Measurements from ENCODE around the gene GAPDH.
A peak's percentile ranks its signal among the peaks of the same experiment; 100 is the strongest.

Gene GAPDH

DNA sequence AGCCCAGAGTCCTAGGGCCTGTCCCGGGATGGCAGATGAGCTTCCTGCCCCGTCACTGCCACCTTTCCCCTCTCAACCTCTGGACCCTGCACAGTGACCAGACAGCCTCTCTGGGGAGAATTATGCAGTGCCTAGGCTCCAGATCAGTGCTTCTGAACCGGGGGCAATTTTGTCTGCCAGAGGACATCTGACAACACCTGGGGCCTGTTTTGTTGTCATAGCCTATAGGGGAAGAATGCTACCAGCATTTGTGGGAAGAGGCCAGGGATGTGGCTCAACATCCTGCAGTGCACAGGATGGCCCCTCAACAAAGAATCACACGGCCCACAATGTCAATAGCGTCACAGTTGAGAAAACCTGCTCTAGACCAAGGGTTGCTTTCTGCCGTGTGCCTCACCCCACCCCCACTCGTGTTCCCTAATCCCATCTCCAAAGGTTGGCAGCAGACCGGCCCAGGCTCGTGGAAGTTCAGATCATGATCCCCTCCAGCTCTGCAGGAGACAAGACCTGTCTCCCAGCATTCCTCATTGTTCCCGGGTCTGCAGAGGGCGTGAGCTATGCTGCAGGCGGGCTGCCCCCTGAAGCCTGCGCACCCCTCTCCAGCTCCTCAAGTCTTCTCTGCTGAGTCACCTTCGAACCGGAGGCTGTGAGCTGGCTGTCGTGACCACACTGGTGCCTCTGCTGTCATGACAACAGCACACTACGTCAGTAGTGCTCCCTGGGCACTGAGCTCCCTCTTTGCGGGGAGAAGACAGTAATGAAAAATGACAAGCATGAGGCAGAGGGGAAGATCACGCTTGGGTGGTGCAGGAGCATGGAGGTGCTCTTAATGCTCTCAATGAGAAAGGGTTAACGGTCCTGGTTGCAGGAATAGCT lies 2.0 kb upstream of the GAPDH start (continued):
- TF ChIP-seq, protein P1, sequence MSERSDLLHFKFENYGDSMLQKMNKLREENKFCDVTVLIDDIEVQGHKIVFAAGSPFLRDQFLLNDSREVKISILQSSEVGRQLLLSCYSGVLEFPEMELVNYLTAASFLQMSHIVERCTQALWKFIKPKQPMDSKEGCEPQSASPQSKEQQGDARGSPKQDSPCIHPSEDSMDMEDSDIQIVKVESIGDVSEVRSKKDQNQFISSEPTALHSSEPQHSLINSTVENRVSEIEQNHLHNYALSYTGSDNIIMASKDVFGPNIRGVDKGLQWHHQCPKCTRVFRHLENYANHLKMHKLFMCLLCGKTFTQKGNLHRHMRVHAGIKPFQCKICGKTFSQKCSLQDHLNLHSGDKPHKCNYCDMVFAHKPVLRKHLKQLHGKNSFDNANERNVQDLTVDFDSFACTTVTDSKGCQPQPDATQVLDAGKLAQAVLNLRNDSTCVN (tag by site-specific recombination; optimal IDR thresholded peaks at IDR 0.05): peak; percentile 27
- TF ChIP-seq ZNF555 (tag by site-specific recombination; conservative IDR thresholded peaks at IDR 0.05): no peak
- TF ChIP-seq ZNF558 (tag by site-specific recombination; IDR thresholded peaks at IDR 0.05): no peak
- TF ChIP-seq, protein P2, sequence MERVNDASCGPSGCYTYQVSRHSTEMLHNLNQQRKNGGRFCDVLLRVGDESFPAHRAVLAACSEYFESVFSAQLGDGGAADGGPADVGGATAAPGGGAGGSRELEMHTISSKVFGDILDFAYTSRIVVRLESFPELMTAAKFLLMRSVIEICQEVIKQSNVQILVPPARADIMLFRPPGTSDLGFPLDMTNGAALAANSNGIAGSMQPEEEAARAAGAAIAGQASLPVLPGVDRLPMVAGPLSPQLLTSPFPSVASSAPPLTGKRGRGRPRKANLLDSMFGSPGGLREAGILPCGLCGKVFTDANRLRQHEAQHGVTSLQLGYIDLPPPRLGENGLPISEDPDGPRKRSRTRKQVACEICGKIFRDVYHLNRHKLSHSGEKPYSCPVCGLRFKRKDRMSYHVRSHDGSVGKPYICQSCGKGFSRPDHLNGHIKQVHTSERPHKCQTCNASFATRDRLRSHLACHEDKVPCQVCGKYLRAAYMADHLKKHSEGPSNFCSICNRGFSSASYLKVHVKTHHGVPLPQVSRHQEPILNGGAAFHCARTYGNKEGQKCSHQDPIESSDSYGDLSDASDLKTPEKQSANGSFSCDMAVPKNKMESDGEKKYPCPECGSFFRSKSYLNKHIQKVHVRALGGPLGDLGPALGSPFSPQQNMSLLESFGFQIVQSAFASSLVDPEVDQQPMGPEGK (tag by site-specific recombination; IDR thresholded peaks at IDR 0.05): peak; percentile 82
- TF ChIP-seq ZNF184 (tag by site-specific recombination; IDR thresholded peaks at IDR 0.05): no peak
- TF ChIP-seq GLIS2 (tag by site-specific recombination; IDR thresholded peaks at IDR 0.05): peak; percentile 95
- TF ChIP-seq, protein P3, sequence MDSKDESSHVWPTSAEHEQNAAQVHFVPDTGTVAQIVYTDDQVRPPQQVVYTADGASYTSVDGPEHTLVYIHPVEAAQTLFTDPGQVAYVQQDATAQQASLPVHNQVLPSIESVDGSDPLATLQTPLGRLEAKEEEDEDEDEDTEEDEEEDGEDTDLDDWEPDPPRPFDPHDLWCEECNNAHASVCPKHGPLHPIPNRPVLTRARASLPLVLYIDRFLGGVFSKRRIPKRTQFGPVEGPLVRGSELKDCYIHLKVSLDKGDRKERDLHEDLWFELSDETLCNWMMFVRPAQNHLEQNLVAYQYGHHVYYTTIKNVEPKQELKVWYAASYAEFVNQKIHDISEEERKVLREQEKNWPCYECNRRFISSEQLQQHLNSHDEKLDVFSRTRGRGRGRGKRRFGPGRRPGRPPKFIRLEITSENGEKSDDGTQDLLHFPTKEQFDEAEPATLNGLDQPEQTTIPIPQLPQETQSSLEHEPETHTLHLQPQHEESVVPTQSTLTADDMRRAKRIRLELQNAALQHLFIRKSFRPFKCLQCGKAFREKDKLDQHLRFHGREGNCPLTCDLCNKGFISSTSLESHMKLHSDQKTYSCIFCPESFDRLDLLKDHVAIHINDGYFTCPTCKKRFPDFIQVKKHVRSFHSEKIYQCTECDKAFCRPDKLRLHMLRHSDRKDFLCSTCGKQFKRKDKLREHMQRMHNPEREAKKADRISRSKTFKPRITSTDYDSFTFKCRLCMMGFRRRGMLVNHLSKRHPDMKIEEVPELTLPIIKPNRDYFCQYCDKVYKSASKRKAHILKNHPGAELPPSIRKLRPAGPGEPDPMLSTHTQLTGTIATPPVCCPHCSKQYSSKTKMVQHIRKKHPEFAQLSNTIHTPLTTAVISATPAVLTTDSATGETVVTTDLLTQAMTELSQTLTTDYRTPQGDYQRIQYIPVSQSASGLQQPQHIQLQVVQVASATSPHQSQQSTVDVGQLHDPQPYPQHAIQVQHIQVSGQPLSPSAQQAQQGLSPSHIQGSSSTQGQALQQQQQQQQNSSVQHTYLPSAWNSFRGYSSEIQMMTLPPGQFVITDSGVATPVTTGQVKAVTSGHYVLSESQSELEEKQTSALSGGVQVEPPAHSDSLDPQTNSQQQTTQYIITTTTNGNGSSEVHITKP (tag by site-specific recombination; IDR thresholded peaks at IDR 0.05): peak; percentile 84
- peak; percentile 81 for TF ChIP-seq ZEB2 (tag by site-specific recombination; IDR thresholded peaks at IDR 0.05)
- no peak; the same call in none of the 2 replicates for TF ChIP-seq ZFP37 (tag by site-specific recombination; IDR thresholded peaks at IDR 0.05)
- TF ChIP-seq, protein P4, sequence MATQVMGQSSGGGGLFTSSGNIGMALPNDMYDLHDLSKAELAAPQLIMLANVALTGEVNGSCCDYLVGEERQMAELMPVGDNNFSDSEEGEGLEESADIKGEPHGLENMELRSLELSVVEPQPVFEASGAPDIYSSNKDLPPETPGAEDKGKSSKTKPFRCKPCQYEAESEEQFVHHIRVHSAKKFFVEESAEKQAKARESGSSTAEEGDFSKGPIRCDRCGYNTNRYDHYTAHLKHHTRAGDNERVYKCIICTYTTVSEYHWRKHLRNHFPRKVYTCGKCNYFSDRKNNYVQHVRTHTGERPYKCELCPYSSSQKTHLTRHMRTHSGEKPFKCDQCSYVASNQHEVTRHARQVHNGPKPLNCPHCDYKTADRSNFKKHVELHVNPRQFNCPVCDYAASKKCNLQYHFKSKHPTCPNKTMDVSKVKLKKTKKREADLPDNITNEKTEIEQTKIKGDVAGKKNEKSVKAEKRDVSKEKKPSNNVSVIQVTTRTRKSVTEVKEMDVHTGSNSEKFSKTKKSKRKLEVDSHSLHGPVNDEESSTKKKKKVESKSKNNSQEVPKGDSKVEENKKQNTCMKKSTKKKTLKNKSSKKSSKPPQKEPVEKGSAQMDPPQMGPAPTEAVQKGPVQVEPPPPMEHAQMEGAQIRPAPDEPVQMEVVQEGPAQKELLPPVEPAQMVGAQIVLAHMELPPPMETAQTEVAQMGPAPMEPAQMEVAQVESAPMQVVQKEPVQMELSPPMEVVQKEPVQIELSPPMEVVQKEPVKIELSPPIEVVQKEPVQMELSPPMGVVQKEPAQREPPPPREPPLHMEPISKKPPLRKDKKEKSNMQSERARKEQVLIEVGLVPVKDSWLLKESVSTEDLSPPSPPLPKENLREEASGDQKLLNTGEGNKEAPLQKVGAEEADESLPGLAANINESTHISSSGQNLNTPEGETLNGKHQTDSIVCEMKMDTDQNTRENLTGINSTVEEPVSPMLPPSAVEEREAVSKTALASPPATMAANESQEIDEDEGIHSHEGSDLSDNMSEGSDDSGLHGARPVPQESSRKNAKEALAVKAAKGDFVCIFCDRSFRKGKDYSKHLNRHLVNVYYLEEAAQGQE (tag by site-specific recombination; IDR thresholded peaks at IDR 0.05): no peak
- TF ChIP-seq SP7 (tag by site-specific recombination; IDR thresholded peaks at IDR 0.05): peak; percentile 77
- no peak for TF ChIP-seq BCL11A (tag by site-specific recombination; IDR thresholded peaks at IDR 0.05; ENCODE audit: low read depth)
- TF ChIP-seq KLF8 (tag by site-specific recombination; IDR thresholded peaks at IDR 0.05): peak; percentile 80
- peak; percentile 72 for TF ChIP-seq FEZF1 (tag by site-specific recombination; IDR thresholded peaks at IDR 0.05)
